IMR-90 (cell line): ENCODE measurements around the gene SGMS1. TPM values are rescaled to one million over a fixed set of nuclear protein-coding genes. Genes with fewer than 3 reads are reported as not detected.

Experiments
- ATAC-seq: fragments of 200-7000 bp; cut with Tn5 transposase; 2 replicates; pipeline ENCODE4 v1.9.1; 2020; ENCODE audit warnings: low read depth, mild to moderate bottlenecking, moderate library complexity
- BruUV-seq: library from RNA; stranded (reverse); fragments of 400-500 nt; replicated peaks from 2 replicates; lab custom pipeline; 2021; lab: Mats Ljungman, UMichigan
- CTCF ChIA-PET: fragments of 300-600 bp; formaldehyde crosslinking; extraction: SDS; loops from one replicate; lab custom pipeline; 2021; ENCODE audit warnings: antibody characterized with exemption; lab: Yijun Ruan, JAX
- POLR2A ChIA-PET: fragments of 300-600 bp; sonication (Branson Sonifier 250); formaldehyde crosslinking; loops from one replicate; lab custom pipeline; 2022; ENCODE audit warnings: antibody characterized with exemption; ENCODE audit not compliant: unreplicated experiment; lab: Charles Lee
- DNase-seq: peaks from one replicate; pipeline ENCODE4 v3.0.0; 2013
- H2AFZ ChIP-seq: replicated peaks from 2 replicates; pipeline ENCODE3; 2013; ENCODE audit warnings: low read length, mild to moderate bottlenecking; ENCODE audit not compliant: poor library complexity
- H2AK5ac ChIP-seq: 2 replicates; pipeline ENCODE4 v1.6.1; 2013; ENCODE audit warnings: low read depth, low read length, inconsistent platforms
- H2AK9ac ChIP-seq: replicated peaks from 2 replicates; pipeline ENCODE3; 2013; ENCODE audit warnings: mild to moderate bottlenecking, low read depth, low read length, moderate library complexity; ENCODE audit not compliant: poor library complexity
- H2BK120ac ChIP-seq: 2 replicates; pipeline ENCODE4 v1.6.1; 2013; ENCODE audit warnings: low read depth, low read length, inconsistent platforms
- H2BK15ac ChIP-seq: 3 replicates; pipeline ENCODE4 v1.6.1; 2013; ENCODE audit warnings: low read depth, low read length, inconsistent platforms
- H2BK20ac ChIP-seq: 2 replicates; pipeline ENCODE4 v1.6.1; 2013; ENCODE audit warnings: low read depth, mild to moderate bottlenecking, inconsistent platforms, low read length, moderate library complexity
- H2BK5ac ChIP-seq: 2 replicates; pipeline ENCODE4 v1.6.1; 2013; ENCODE audit warnings: mild to moderate bottlenecking, low read depth, low read length, inconsistent platforms; ENCODE audit not compliant: poor library complexity, severe bottlenecking
- H3K14ac ChIP-seq: replicated peaks from 2 replicates; pipeline ENCODE4 v1.6.1; 2013; ENCODE audit warnings: low read depth, low read length, inconsistent platforms
- H3K18ac ChIP-seq: 2 replicates; pipeline ENCODE4 v1.6.1; 2013; ENCODE audit warnings: low read depth, low read length, control low read depth
- H3K23ac ChIP-seq: 2 replicates; pipeline ENCODE4 v1.6.1; 2013; ENCODE audit warnings: low read depth, low read length, inconsistent platforms
- H3K27ac ChIP-seq: 2 replicates; pipeline ENCODE4 v1.5.1; 2013; ENCODE audit warnings: mild to moderate bottlenecking, control low read depth, low read length; ENCODE audit not compliant: insufficient read depth
- H3K27me3 ChIP-seq: 2 replicates; pipeline ENCODE4 v1.6.1; 2013; ENCODE audit warnings: low read length; ENCODE audit not compliant: control insufficient read depth, insufficient read depth
- H3K36me3 ChIP-seq: 2 replicates; pipeline ENCODE4 v1.6.1; 2013; ENCODE audit warnings: low read length, mixed read lengths; ENCODE audit not compliant: control insufficient read depth, insufficient read depth
- H3K4ac ChIP-seq: 2 replicates; pipeline ENCODE4 v1.6.1; 2013; ENCODE audit warnings: low read depth, low read length, inconsistent platforms
- H3K4me1 ChIP-seq: 2 replicates; pipeline ENCODE4 v1.6.1; 2013; ENCODE audit warnings: low read length, mixed read lengths; ENCODE audit not compliant: control insufficient read depth, insufficient read depth
- H3K4me2 ChIP-seq: 2 replicates; pipeline ENCODE4 v1.6.1; 2013; ENCODE audit warnings: low read depth, mild to moderate bottlenecking, control low read depth, low read length, moderate library complexity
- H3K4me3 ChIP-seq: 2 replicates; pipeline ENCODE4 v1.5.1; 2013; ENCODE audit warnings: low read depth, mild to moderate bottlenecking, control low read depth, low read length, moderate library complexity; ENCODE audit not compliant: insufficient read depth
- H3K56ac ChIP-seq: 2 replicates; pipeline ENCODE4 v1.6.1; 2013; ENCODE audit warnings: low read length, inconsistent platforms; ENCODE audit not compliant: insufficient read depth; ENCODE audit errors: extremely low read depth
- H3K79me1 ChIP-seq, 2 experiments: 2 replicates each; pipeline ENCODE4 v1.6.1; 2013; ENCODE audit warnings: low read length in 2 of 2, inconsistent platforms in 1 of 2, low read depth in 1 of 2
- H3K9ac ChIP-seq: 2 replicates; pipeline ENCODE4 v1.6.1; 2013; ENCODE audit warnings: low read depth, low read length, control low read depth
- H3K9me1 ChIP-seq: 2 replicates; pipeline ENCODE4 v1.6.1; 2013; ENCODE audit warnings: low read length, inconsistent platforms; ENCODE audit not compliant: insufficient read depth
- H3K9me3 ChIP-seq: 2 replicates; pipeline ENCODE4 v1.6.1; 2013; ENCODE audit warnings: low read length; ENCODE audit not compliant: control insufficient read depth, insufficient read depth
- H4K20me1 ChIP-seq: 2 replicates; pipeline ENCODE4 v1.6.1; 2013; ENCODE audit warnings: low read length, inconsistent platforms; ENCODE audit not compliant: insufficient read depth
- H4K5ac ChIP-seq: 2 replicates; pipeline ENCODE4 v1.6.1; 2013; ENCODE audit warnings: mild to moderate bottlenecking, low read depth, low read length, control low read depth
- H4K8ac ChIP-seq, 2 experiments: 2 replicates each; pipeline ENCODE4 v1.6.1; 2013; ENCODE audit warnings: low read depth in 2 of 2, low read length in 2 of 2, control low read depth in 1 of 2, inconsistent platforms in 1 of 2
- H4K91ac ChIP-seq: 2 replicates; pipeline ENCODE4 v1.6.1; 2013; ENCODE audit warnings: low read depth, low read length, inconsistent platforms; ENCODE audit not compliant: insufficient read depth
- BHLHE40 ChIP-seq: fragments of 150-350 bp; IDR thresholded peaks from 2 replicates; pipeline ENCODE4 v1.6.1; 2016; ENCODE audit warnings: mild to moderate bottlenecking, low read depth, low read length
- CEBPB ChIP-seq: IDR thresholded peaks from 2 replicates; pipeline ENCODE4 v1.6.1; 2012; ENCODE audit warnings: low read depth, low read length, improper control_type of control experiment
- CHD1 ChIP-seq: IDR thresholded peaks from 2 replicates; pipeline ENCODE4 v1.6.1; 2012; ENCODE audit warnings: low read depth, low read length, improper control_type of control experiment
- ELK1 ChIP-seq: fragments of 150-350 bp; IDR thresholded peaks from 2 replicates; pipeline ENCODE4 v1.6.1; 2016; ENCODE audit warnings: low read depth, mild to moderate bottlenecking, low read length, moderate library complexity, borderline replicate concordance
- FOS ChIP-seq: fragments of 150-350 bp; IDR thresholded peaks from 2 replicates; pipeline ENCODE4 v1.6.1; 2016; ENCODE audit warnings: low read depth, low read length
- MAFK ChIP-seq: IDR thresholded peaks from 2 replicates; pipeline ENCODE4 v1.6.1; 2012; ENCODE audit warnings: low read depth, low read length, improper control_type of control experiment
- MAZ ChIP-seq: IDR thresholded peaks from 2 replicates; pipeline ENCODE4 v1.6.1; 2012; ENCODE audit warnings: low read depth, mild to moderate bottlenecking, low read length, improper control_type of control experiment, moderate library complexity, borderline replicate concordance
- MXI1 ChIP-seq: IDR thresholded peaks from 2 replicates; pipeline ENCODE4 v1.6.1; 2012; ENCODE audit warnings: low read depth, mild to moderate bottlenecking, low read length, moderate library complexity, borderline replicate concordance
- NFE2L2 ChIP-seq: fragments of 150-350 bp; IDR thresholded peaks from 2 replicates; pipeline ENCODE4 v1.6.1; 2016; ENCODE audit warnings: low read depth, mild to moderate bottlenecking, low read length
- RAD21 ChIP-seq: IDR thresholded peaks from 2 replicates; pipeline ENCODE4 v1.6.1; 2012; ENCODE audit warnings: low read length, improper control_type of control experiment
- RCOR1 ChIP-seq: IDR thresholded peaks from 2 replicates; pipeline ENCODE4 v1.6.1; 2012; ENCODE audit warnings: mild to moderate bottlenecking, low read length, improper control_type of control experiment; ENCODE audit not compliant: insufficient replicate concordance
- RFX5 ChIP-seq: IDR thresholded peaks from 2 replicates; pipeline ENCODE4 v1.8.0; 2012; ENCODE audit warnings: low read depth, mild to moderate bottlenecking, low read length, moderate library complexity
- SMC3 ChIP-seq: fragments of 150-350 bp; IDR thresholded peaks from 2 replicates; pipeline ENCODE4 v1.6.1; 2016; ENCODE audit warnings: low read depth, mild to moderate bottlenecking, antibody characterized with exemption, low read length, moderate library complexity
- USF2 ChIP-seq: fragments of 150-350 bp; IDR thresholded peaks from 2 replicates; pipeline ENCODE4 v1.6.1; 2017; ENCODE audit warnings: mild to moderate bottlenecking, antibody characterized with exemption, low read length, low read depth
- WGBS, 2 experiments: methylation state at CpG; one replicate each; pipeline versions ENCODE4 v1.1.5 to v1.1.7; 2013; ENCODE audit warnings: missing lambda C conversion rate in 2 of 2; ENCODE audit not compliant: insufficient read length in 1 of 2; ENCODE audit errors: extremely low coverage in 2 of 2; 5-methylcytosine and 5-hydroxymethylcytosine counted together
- dilution Hi-C: fragments of 300-500 bp; cut with HindIII; formaldehyde crosslinking; loops from one replicate; pipeline ENCODE4 v1.14.3; 2018; ENCODE audit warnings: low sequenced_read_pairs; ENCODE audit not compliant: unreplicated experiment
- in situ Hi-C: fragments of 300-500 bp; cut with MboI; formaldehyde crosslinking; loops from 3 replicates; pipeline ENCODE4 v1.14.3; 2019; ENCODE audit warnings: low sequenced_read_pairs, inconsistent platforms, mixed read lengths
- intact Hi-C: fragments of 100-400 bp; cut with micrococcal nuclease; formaldehyde crosslinking; loops from 2 replicates; pipeline ENCODE4 v1.10.0; 2022
- polyA plus RNA-seq, 3 experiments: library from polyadenylated mRNA; depleted of rRNA; stranded (reverse); fragments of >200 nt; gene quantifications; 2 replicates each; pipeline ENCODE4 v1.2.3, GENCODE V29; 2012; ENCODE audit warnings: low replicate concordance in 1 of 3
- total RNA-seq: library from RNA; depleted of rRNA; stranded (reverse); fragments of >200 nt; gene quantifications from 2 replicates; pipeline ENCODE4 v1.2.3, GENCODE V29; 2012
- TF ChIP-seq, protein P1 (sequence below): conservative IDR thresholded peaks from 2 replicates; pipeline ENCODE4 v1.5.1; 2012; ENCODE audit warnings: mild to moderate bottlenecking, low read depth, low read length, improper control_type of control experiment

SGMS1 gene
- total and polyA plus RNA-seq, 2 of the 4 experiments (the other 2 are of a cell fraction) = 9.8 to 30.8 TPM

DNA sequence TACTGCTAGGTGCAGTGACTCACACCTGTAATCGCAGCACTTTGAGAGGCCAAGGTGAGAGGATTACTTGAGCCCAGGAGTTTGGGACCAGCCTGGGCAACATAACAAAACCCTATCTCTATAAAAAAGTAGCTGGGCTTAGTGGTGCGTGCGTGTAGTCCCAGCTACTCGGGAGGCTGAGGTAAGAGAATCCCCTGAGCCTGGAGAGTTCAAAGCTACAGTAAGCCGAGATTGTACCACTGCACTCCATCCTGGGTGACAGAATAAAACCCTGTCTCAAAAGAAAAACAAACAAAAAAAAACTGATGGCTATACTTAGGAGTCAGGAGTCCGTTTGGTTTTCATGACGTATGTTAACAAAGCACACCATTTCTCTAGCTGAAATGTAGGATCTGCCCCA, 2.9 kb downstream of the SGMS1 start:
- H2BK15ac ChIP-seq = no peak overlapping the region
- TF ChIP-seq RFX5 (no peak), SMC3 (no peak), ELK1 (no peak), FOS (no peak), RCOR1 (no peak), CHD1 (no peak), USF2 (no peak), NFE2L2 (no peak), BHLHE40 (no peak), MAZ (no peak), RAD21 (no peak), MXI1 (no peak), CEBPB (no peak), MAFK (no peak)
- TF ChIP-seq, protein P1, sequence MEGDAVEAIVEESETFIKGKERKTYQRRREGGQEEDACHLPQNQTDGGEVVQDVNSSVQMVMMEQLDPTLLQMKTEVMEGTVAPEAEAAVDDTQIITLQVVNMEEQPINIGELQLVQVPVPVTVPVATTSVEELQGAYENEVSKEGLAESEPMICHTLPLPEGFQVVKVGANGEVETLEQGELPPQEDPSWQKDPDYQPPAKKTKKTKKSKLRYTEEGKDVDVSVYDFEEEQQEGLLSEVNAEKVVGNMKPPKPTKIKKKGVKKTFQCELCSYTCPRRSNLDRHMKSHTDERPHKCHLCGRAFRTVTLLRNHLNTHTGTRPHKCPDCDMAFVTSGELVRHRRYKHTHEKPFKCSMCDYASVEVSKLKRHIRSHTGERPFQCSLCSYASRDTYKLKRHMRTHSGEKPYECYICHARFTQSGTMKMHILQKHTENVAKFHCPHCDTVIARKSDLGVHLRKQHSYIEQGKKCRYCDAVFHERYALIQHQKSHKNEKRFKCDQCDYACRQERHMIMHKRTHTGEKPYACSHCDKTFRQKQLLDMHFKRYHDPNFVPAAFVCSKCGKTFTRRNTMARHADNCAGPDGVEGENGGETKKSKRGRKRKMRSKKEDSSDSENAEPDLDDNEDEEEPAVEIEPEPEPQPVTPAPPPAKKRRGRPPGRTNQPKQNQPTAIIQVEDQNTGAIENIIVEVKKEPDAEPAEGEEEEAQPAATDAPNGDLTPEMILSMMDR = no peak
- ChIA-PET CTCF (interaction anchor here (0.6 to 1.5 kb wide), 4 partner anchors 16 to 289 kb away, joined by 3 to 4 read pairs (median 3); no protein-coding TSS in a partner anchor), POLR2A (interaction anchor here (0.6 kb wide), 2 partner anchors 56 to 916 kb away, joined by 4 read pairs; no protein-coding TSS in a partner anchor)
- no peak overlapping the region for H3K14ac ChIP-seq
- H3K4ac ChIP-seq = no peak overlapping the region
- no CpG with 5 or more reads among the region's 7 CpGs for WGBS, 2 experiments
- no peak overlapping the region for H2BK120ac ChIP-seq
- no peak for ATAC-seq
- no peak overlapping the region for H3K27ac ChIP-seq
- no peak overlapping the region for H2AFZ ChIP-seq
- no TSS peak for BruUV-seq
- no peak overlapping the region for H3K4me2 ChIP-seq
- no peak overlapping the region for H3K18ac ChIP-seq
- H4K8ac ChIP-seq = no peak overlapping the region
- dilution Hi-C loops = no loop called here
- no peaks in the 10 kb centered on the region for H3K36me3 ChIP-seq
- H4K20me1 ChIP-seq = peaks cover 19% of the 10 kb centered on the region; the same call in 1 of the 2 replicates
- H4K91ac ChIP-seq = no peak overlapping the region
- H2AK5ac ChIP-seq = no peak overlapping the region; the same call in 1 of the 2 replicates
- no peak overlapping the region for H2BK20ac ChIP-seq
- H2AK9ac ChIP-seq = no peak overlapping the region
- no peak overlapping the region for H2BK5ac ChIP-seq
- H4K5ac ChIP-seq = no peak overlapping the region
- no peak overlapping the region for H3K9ac ChIP-seq
- no peak overlapping the region for H3K56ac ChIP-seq
- intact Hi-C loops = loop anchor here (5.0 to 10.0 kb wide), 5 partner anchors 109 to 396 kb away; no protein-coding TSS in a partner anchor
- in situ Hi-C loops = loop anchor here (5.0 kb wide), 1 partner anchor 204 kb away; no protein-coding TSS in a partner anchor
- H3K4me1 ChIP-seq = peaks cover 2% of the 10 kb centered on the region; the same call in 1 of the 2 replicates
- no peak for DNase-seq
- H3K4me3 ChIP-seq = no peak overlapping the region
- H3K79me1 ChIP-seq = peaks cover 9 to 53% of the 10 kb centered on the region in 2 experiments
- H3K27me3 ChIP-seq = no peaks in the 10 kb centered on the region
- no peak overlapping the region for H3K23ac ChIP-seq
- H3K9me1 ChIP-seq = no peaks in the 10 kb centered on the region
- H3K9me3 ChIP-seq = no peaks in the 10 kb centered on the region
